Measurements from ENCODE around the gene SORCS3. TPM values are rescaled to one million over a fixed set of nuclear protein-coding genes. Genes with fewer than 3 reads are reported as not detected.

Gene SORCS3
- total RNA-seq, 1 donor from 2014 or later: 4.2 TPM

DNA sequence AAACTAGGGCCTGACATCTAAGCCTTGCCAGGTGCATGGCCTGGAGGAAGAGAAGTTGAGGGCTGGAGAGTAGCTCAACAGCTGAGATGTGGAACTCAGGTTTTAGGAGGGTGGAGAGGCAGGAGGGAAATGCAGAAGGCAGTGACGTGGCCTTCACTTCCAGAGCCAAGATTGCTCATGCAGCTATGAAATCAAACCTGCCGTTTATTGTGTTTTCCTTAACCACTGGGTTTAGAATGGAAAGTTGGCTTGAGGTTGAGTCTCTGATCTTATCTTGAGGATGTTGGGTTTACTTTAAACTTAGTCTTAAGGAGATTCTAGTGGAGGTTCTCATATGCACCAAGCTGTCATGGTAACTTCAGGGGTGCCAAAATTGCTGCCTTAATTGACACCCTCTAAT is 178.6 kb downstream of the SORCS3 start:
- H3K4me3 Mint-ChIP-seq: no peak overlapping the region
- H3K4me1 Mint-ChIP-seq (ENCODE audit: unreplicated experiment): no peaks in the 10 kb centered on the region
- no peaks in the 10 kb centered on the region for H3K9me3 Mint-ChIP-seq
- peaks cover 23% of the 10 kb centered on the region for H3K27me3 Mint-ChIP-seq
- TF ChIP-seq, protein P1, sequence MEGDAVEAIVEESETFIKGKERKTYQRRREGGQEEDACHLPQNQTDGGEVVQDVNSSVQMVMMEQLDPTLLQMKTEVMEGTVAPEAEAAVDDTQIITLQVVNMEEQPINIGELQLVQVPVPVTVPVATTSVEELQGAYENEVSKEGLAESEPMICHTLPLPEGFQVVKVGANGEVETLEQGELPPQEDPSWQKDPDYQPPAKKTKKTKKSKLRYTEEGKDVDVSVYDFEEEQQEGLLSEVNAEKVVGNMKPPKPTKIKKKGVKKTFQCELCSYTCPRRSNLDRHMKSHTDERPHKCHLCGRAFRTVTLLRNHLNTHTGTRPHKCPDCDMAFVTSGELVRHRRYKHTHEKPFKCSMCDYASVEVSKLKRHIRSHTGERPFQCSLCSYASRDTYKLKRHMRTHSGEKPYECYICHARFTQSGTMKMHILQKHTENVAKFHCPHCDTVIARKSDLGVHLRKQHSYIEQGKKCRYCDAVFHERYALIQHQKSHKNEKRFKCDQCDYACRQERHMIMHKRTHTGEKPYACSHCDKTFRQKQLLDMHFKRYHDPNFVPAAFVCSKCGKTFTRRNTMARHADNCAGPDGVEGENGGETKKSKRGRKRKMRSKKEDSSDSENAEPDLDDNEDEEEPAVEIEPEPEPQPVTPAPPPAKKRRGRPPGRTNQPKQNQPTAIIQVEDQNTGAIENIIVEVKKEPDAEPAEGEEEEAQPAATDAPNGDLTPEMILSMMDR (conservative IDR thresholded peaks at IDR 0.05): no peak
- no peak overlapping the region for H3K27ac Mint-ChIP-seq
- no peaks in the 10 kb centered on the region for H3K36me3 Mint-ChIP-seq
- no peak for DNase-seq (ENCODE audit: extremely low spot score, unreplicated experiment)

GRCh38 chr10:104822088-104822487 is 181.0 kb downstream of the SORCS3 start:
- TF ChIP-seq, protein P1 (conservative IDR thresholded peaks at IDR 0.05): no peak
- Mint-ChIP-seq H3K36me3 (no peaks in the 10 kb centered on the region), H3K27me3 (peaks cover 23% of the 10 kb centered on the region), H3K4me1 (ENCODE audit: unreplicated experiment) (no peaks in the 10 kb centered on the region), H3K9me3 (peaks cover 5% of the 10 kb centered on the region), H3K4me3 (no peak overlapping the region), H3K27ac (no peak overlapping the region)
- no peak for DNase-seq (ENCODE audit: extremely low spot score, unreplicated experiment)

GRCh38 chr10:104824380-104825006 is 183.4 kb downstream of the SORCS3 start:
- Mint-ChIP-seq H3K27ac (no peak overlapping the region), H3K9me3 (peaks cover 12% of the 10 kb centered on the region), H3K4me3 (no peak overlapping the region), H3K4me1 (ENCODE audit: unreplicated experiment) (no peaks in the 10 kb centered on the region), H3K36me3 (no peaks in the 10 kb centered on the region), H3K27me3 (peaks cover 18% of the 10 kb centered on the region)
- peak; percentile 77 for DNase-seq (ENCODE audit: extremely low spot score, unreplicated experiment)
- TF ChIP-seq, protein P1 (conservative IDR thresholded peaks at IDR 0.05): no peak

DNA sequence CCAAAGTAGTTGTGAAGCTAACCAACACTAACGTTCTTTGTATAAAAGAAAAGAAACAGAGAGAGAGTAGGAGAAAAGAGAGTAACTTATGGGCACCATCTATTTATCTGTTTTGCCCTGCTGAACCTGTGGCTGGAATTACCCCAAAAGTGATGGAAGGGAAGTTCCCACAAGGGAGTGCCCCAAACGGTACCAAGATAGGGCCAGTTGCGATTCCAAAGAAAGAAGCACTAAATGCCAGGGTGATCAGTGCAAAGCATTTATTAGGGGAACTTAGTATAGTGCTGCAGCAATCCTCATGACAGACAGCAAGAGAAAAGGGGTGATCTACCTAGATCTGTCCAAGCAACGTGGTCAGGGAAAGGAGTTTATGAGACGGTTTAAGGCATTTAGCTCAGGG is 190.2 kb downstream of the SORCS3 start:
- Mint-ChIP-seq H3K36me3 (no peaks in the 10 kb centered on the region), H3K4me1 (ENCODE audit: unreplicated experiment) (peaks cover 4% of the 10 kb centered on the region), H3K27ac (no peak overlapping the region), H3K27me3 (peaks cover 21% of the 10 kb centered on the region), H3K9me3 (peaks cover 12% of the 10 kb centered on the region), H3K4me3 (no peak overlapping the region)
- DNase-seq (ENCODE audit: extremely low spot score, unreplicated experiment): no peak
- TF ChIP-seq, protein P1 (conservative IDR thresholded peaks at IDR 0.05): no peak

DNA sequence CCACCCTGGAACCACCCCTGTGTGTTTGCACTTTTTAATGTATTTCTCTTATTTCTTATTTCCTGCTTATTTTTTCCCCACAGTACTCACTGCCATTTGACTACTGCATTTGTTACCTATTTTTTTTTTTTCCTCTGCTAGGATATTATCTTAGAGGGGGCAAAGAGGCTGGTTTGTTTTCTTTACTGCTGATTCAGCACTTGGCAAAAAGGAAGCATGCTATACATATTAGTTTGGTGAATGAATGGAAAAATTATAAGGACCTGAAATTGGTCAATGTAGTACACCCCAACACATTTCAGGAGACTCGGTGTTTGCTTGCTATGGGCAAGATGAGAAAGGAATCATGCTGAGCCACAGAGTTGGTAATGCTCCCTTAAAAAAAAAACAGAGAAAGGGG is 193.5 kb downstream of the SORCS3 start:
- Mint-ChIP-seq H3K4me3 (no peak overlapping the region), H3K27me3 (peaks cover 18% of the 10 kb centered on the region), H3K27ac (no peak overlapping the region), H3K4me1 (ENCODE audit: unreplicated experiment) (peaks cover 4% of the 10 kb centered on the region), H3K9me3 (no peaks in the 10 kb centered on the region), H3K36me3 (no peaks in the 10 kb centered on the region)
- TF ChIP-seq, protein P1 (conservative IDR thresholded peaks at IDR 0.05): no peak
- no peak for DNase-seq (ENCODE audit: extremely low spot score, unreplicated experiment)
